ENCODE measurements around the gene ADCK1.
"Not testable (repeated sequence)": the region's sequence is repeated elsewhere in the genome, so short reads cannot be mapped to it uniquely, and the experiment has no call there.

Gene ADCK1

GRCh38 chr14:77799863-77800730, at the start of gene ADCK1:
Gene ADCK1, plus strand, starts transcription at chr14:77800109. Its CDS starts 18,870 bp downstream, at chr14:77818979.
- DNase-seq (ENCODE audit: low spot score) = peak; percentile 87

- DNase-seq (ENCODE audit: low spot score) = no peak
Observed at GRCh38 chr14:77752266-77752665, 47.6 kb upstream of the ADCK1 start.

GRCh38 chr14:77752799-77753516, 47.0 kb upstream of the ADCK1 start:
- DNase-seq (ENCODE audit: low spot score) = no peak

- DNase-seq (ENCODE audit: low spot score) = peak; percentile 98
Observed at GRCh38 chr14:77760381-77761204, 39.3 kb upstream of the ADCK1 start, which contains the start of gene SNW1. Gene SNW1, minus strand, starts transcription at chr14:77761156. Its CDS starts 29 bp downstream, at chr14:77761127.

GRCh38 chr14:77761205-77761931, 38.5 kb upstream of the ADCK1 start:
- DNase-seq (ENCODE audit: low spot score) = no peak

GRCh38 chr14:77763316-77763715, 36.6 kb upstream of the ADCK1 start:
- DNase-seq (ENCODE audit: low spot score) = no peak

GRCh38 chr14:77763978-77764377, 35.9 kb upstream of the ADCK1 start:
- no peak for DNase-seq (ENCODE audit: low spot score)

GRCh38 chr14:77768442-77769069, 31.4 kb upstream of the ADCK1 start:
- not testable (repeated sequence) for DNase-seq (ENCODE audit: low spot score)

- DNase-seq (ENCODE audit: low spot score) = not testable (repeated sequence)
Observed at GRCh38 chr14:77773966-77774365, 25.9 kb upstream of the ADCK1 start.

- no peak for DNase-seq (ENCODE audit: low spot score)
Observed at GRCh38 chr14:77782202-77782601, 17.7 kb upstream of the ADCK1 start.

- no peak for DNase-seq (ENCODE audit: low spot score)
Observed at GRCh38 chr14:77786148-77786547, 13.8 kb upstream of the ADCK1 start.

- DNase-seq (ENCODE audit: low spot score) = no peak
Observed at GRCh38 chr14:77790566-77791224, 9.2 kb upstream of the ADCK1 start.

GRCh38 chr14:77791225-77791600, 8.7 kb upstream of the ADCK1 start:
- no peak for DNase-seq (ENCODE audit: low spot score)

GRCh38 chr14:77793255-77793654, 6.7 kb upstream of the ADCK1 start:
- not testable (repeated sequence) for DNase-seq (ENCODE audit: low spot score)

GRCh38 chr14:77794357-77794756, 5.6 kb upstream of the ADCK1 start:
- DNase-seq (ENCODE audit: low spot score) = no peak

- DNase-seq (ENCODE audit: low spot score) = not testable (repeated sequence)
Observed at GRCh38 chr14:77799456-77799855, 453 bp upstream of the ADCK1 start.

GRCh38 chr14:77800814-77801213, 905 bp downstream of the ADCK1 start:
- no peak for DNase-seq (ENCODE audit: low spot score)

GRCh38 chr14:77804592-77804991, 4.7 kb downstream of the ADCK1 start:
- peak; percentile 50 for DNase-seq (ENCODE audit: low spot score)

- no peak for DNase-seq (ENCODE audit: low spot score)
Observed at GRCh38 chr14:77805706-77806105, 5.8 kb downstream of the ADCK1 start.

- DNase-seq (ENCODE audit: low spot score) = no peak
Observed at GRCh38 chr14:77808250-77808649, 8.3 kb downstream of the ADCK1 start.

All from NAMALWA (cell line).